HEK293 (cell line): ENCODE measurements around the gene MANSC4.

Source experiments
- CTCF ChIA-PET: fragments of 350-600 bp; formaldehyde crosslinking; extraction: SDS; loops from one replicate; lab custom pipeline; 2021; ENCODE audit warnings: antibody characterized with exemption; lab: Yijun Ruan, JAX
- POLR2A ChIA-PET: fragments of 300-600 bp; formaldehyde crosslinking; extraction: SDS; loops from one replicate; lab custom pipeline; 2020; ENCODE audit warnings: antibody characterized with exemption, inconsistent platforms; lab: Yijun Ruan, JAX
- H3K27ac ChIP-seq: fragments of 200-500 bp; sonication (Bioruptor generic); 2 replicates; pipeline ENCODE4 v1.5.1; 2014; ENCODE audit warnings: low read depth, low read length, control low read depth, inconsistent platforms; ENCODE audit errors: extremely low read depth
- H3K36me3 ChIP-seq, 2 experiments: fragments of 200-500 bp in 1 of 2; sonication (Bioruptor generic) in 1 of 2; 1 replicate in 1 of 2; 2 replicates in 1 of 2; pipeline ENCODE4 v1.5.1; 2014 to 2017; ENCODE audit warnings: inconsistent platforms in 2 of 2, low read length in 2 of 2; ENCODE audit not compliant: control insufficient read depth in 2 of 2, insufficient read depth in 1 of 2
- H3K4me1 ChIP-seq: fragments of 200-500 bp; sonication (Bioruptor generic); 2 replicates; pipeline ENCODE4 v1.5.1; 2014; ENCODE audit warnings: mild to moderate bottlenecking, low read length, inconsistent platforms; ENCODE audit not compliant: control insufficient read depth, insufficient read depth
- H3K4me3 ChIP-seq: 2 replicates; pipeline ENCODE4 v1.5.1; 2011; ENCODE audit warnings: low read depth, mild to moderate bottlenecking, control low read depth, low read length, moderate library complexity
- H3K9me3 ChIP-seq: fragments of 200-500 bp; sonication (Bioruptor generic); 2 replicates; pipeline ENCODE4 v1.5.1; 2014; ENCODE audit warnings: low read depth, low read length, inconsistent platforms; ENCODE audit not compliant: control insufficient read depth, insufficient read depth
- HIC1 ChIP-seq: fragments of 450-650 bp; formaldehyde crosslinking; IDR thresholded peaks from 2 replicates; pipeline ENCODE4 v1.5.1; 2016; ENCODE audit warnings: missing biosample characterization, missing genetic modification characterization
- MYNN ChIP-seq: fragments of 450-650 bp; formaldehyde crosslinking; IDR thresholded peaks from 2 replicates; pipeline ENCODE4 v1.5.1; 2016; ENCODE audit warnings: missing biosample characterization, missing genetic modification characterization, borderline replicate concordance
- SCRT1 ChIP-seq: fragments of 450-650 bp; formaldehyde crosslinking; IDR thresholded peaks from 2 replicates; pipeline ENCODE4 v1.5.1; 2016; ENCODE audit warnings: missing biosample characterization, missing genetic modification characterization, borderline replicate concordance
- TSHZ1 ChIP-seq: fragments of 450-650 bp; formaldehyde crosslinking; IDR thresholded peaks from 2 replicates; pipeline ENCODE4 v1.5.1; 2016; ENCODE audit warnings: missing biosample characterization, missing genetic modification characterization, borderline replicate concordance
- ZIC2 ChIP-seq: fragments of 450-650 bp; formaldehyde crosslinking; IDR thresholded peaks from 2 replicates; pipeline ENCODE4 v1.5.1; 2016; ENCODE audit warnings: missing biosample characterization, missing genetic modification characterization
- ZNF175 ChIP-seq: fragments of 450-650 bp; formaldehyde crosslinking; IDR thresholded peaks from 2 replicates; pipeline ENCODE4 v1.5.1; 2016; ENCODE audit warnings: missing biosample characterization, missing genetic modification characterization
- ZNF341 ChIP-seq: fragments of 450-650 bp; formaldehyde crosslinking; IDR thresholded peaks from 2 replicates; pipeline ENCODE4; 2016; ENCODE audit warnings: low read depth, missing biosample characterization, missing genetic modification characterization
- ZNF362 ChIP-seq: fragments of 450-650 bp; formaldehyde crosslinking; IDR thresholded peaks from 2 replicates; pipeline ENCODE4 v1.5.1; 2016; ENCODE audit warnings: missing biosample characterization, missing genetic modification characterization
- ZNF416 ChIP-seq: fragments of 450-650 bp; formaldehyde crosslinking; IDR thresholded peaks from 2 replicates; pipeline ENCODE4 v1.5.1; 2016; ENCODE audit warnings: missing biosample characterization, missing genetic modification characterization
- ZNF426 ChIP-seq: fragments of 450-650 bp; formaldehyde crosslinking; IDR thresholded peaks from 2 replicates; pipeline ENCODE4 v1.5.1; 2017; ENCODE audit warnings: missing biosample characterization, missing genetic modification characterization, mild to moderate bottlenecking, inconsistent platforms, moderate library complexity
- ZNF433 ChIP-seq: fragments of 450-650 bp; formaldehyde crosslinking; IDR thresholded peaks from 2 replicates; pipeline ENCODE4 v1.5.1; 2016; ENCODE audit warnings: missing biosample characterization, missing genetic modification characterization, low read depth
- ZNF560 ChIP-seq: fragments of 450-650 bp; formaldehyde crosslinking; IDR thresholded peaks from 2 replicates; pipeline ENCODE4 v1.5.1; 2017; ENCODE audit warnings: missing biosample characterization, missing genetic modification characterization, borderline replicate concordance
- ZNF571 ChIP-seq: fragments of 450-650 bp; formaldehyde crosslinking; IDR thresholded peaks from 2 replicates; pipeline ENCODE4 v1.5.0; 2017; ENCODE audit warnings: missing biosample characterization, missing genetic modification characterization

MANSC4 gene

GRCh38 chr12:27824126-27824842, 44.2 kb upstream of the MANSC4 start (continued):
- TF ChIP-seq ZNF341 (tag by site-specific recombination), result no peak

- POLR2A ChIA-PET, result no interaction called here
Observed at GRCh38 chr12:27823038-27823437, 43.0 kb upstream of the MANSC4 start.

More at GRCh38 chr12:27823038-27823437, 43.0 kb upstream of the MANSC4 start:
- Histone ChIP-seq H3K27ac (no peak overlapping the region), H3K9me3 (no peaks in the 10 kb centered on the region), H3K4me3 (no peak overlapping the region), H3K4me1 (no peaks in the 10 kb centered on the region), H3K36me3 (no peaks in the 10 kb centered on the region)
- TF ChIP-seq ZNF175 (tag by site-specific recombination), result no peak
- TF ChIP-seq ZNF433 (tag by site-specific recombination), result no peak
- TF ChIP-seq ZNF416 (tag by site-specific recombination), result no peak
- no peak for TF ChIP-seq ZNF560 (tag by site-specific recombination)
- no peak for TF ChIP-seq TSHZ1 (tag by site-specific recombination)
- TF ChIP-seq HIC1 (tag by site-specific recombination), result no peak
- no peak for TF ChIP-seq ZNF362 (tag by site-specific recombination)
- TF ChIP-seq ZNF426, result no peak
- TF ChIP-seq SCRT1 (tag by site-specific recombination), result no peak
- TF ChIP-seq MYNN (tag by site-specific recombination), result no peak
- no peak for TF ChIP-seq ZIC2 (tag by site-specific recombination)
- no peak for TF ChIP-seq ZNF571 (tag by site-specific recombination)
- CTCF ChIA-PET, result interaction anchor here (1.8 kb wide), 1 partner anchor 90 kb away, joined by 4 read pairs; no protein-coding TSS in a partner anchor
